Activated CD4-positive, CD25-positive, alpha-beta regulatory T cell treated with anti-CD3 and anti-CD28 coated beads, Interleukin-2, amount 50 U/mL, for 16 hours (primary cell): ENCODE data around the gene ATP2B1.

ENCODE experiments used
- DNase-seq: peaks from one replicate; pipeline ENCODE4 v3.0.0-alpha.2; 2020; ENCODE audit warnings: low read depth, low spot score

Gene ATP2B1

DNA sequence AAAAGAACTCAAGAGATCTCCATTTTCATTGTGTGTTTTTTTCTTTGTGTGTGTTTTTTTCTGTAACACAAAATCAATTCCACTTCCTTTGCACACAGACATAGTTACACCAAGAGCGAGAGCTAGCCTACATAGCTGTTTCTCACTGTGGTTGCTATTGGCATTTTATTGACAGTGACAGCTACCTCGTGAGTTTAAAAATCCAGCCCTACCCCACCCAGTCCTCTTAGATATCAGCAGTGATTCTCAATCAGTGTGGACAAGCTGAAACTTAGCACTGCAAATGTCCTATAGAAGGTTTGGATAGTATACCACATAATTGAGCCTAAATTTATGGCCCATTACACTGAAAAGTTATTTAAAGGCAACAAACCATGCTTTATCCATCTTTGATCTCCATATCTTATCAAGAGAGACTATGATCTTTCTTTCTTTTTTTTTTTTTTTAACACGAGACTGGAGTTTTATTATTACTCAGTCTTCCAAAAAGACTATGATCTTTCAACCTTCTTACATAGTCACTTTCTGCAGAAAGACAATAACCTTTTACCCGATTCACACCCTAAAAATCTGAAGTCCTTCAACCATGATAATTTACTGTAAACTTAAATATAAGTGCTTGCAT is 46.8 kb downstream of the ATP2B1 start:
- no peak for DNase-seq

DNA sequence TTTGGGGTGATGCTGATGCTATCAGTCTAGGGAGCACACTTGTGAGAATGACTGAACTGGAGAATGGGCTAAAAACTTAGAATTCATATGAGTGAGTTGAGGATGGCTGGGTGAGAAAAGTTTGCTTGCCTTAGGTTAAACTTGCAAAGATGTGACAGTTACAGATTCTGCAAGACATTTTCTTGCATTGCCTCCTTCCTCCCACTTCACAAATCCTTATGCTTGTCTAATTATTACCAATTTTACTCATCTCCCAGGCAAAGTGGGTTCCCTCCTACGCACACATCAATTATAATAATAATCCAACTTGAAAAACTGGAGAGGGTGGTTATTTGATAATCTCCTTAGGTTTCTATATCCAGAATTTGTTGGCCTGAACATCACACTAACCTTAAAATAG is 50.9 kb downstream of the ATP2B1 start:
- DNase-seq, result no peak

DNA sequence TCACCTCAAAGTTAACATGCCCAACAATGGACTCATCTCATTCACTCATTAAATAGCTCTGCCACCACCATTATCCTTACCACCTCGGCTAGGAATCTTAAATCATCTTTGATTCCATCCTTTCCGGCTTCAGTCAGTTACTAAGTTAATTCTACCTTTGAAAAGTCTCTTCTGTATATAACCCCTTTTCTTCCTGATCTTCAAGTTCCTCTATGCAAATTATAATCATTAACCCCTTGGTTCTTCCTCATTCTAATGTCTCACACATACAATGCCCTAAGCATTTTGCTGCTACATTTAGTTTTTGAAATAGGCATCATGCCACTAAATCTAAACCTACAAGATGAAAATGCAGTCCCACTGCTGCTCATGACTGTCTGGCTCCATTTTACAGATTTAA is 51.6 kb downstream of the ATP2B1 start:
- no peak for DNase-seq

DNA sequence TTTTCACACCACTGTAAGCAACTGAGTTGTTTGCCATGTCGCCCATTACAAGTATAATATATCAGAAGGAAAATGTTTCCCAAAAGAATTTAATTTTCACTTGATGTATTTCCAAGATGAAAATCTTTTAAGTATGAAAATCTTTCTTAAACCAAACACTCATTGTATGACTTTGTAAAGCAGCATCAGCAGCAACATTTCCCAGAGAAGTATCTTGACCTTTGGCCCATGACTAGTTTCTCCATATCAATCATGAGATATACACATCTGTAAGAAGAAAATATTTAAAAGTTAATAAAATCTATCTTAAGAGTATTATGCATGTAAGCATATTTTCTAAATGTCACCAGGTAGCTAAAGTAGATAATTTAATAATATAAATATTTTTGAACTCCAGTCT is 52.8 kb downstream of the ATP2B1 start:
- no peak for DNase-seq

DNA sequence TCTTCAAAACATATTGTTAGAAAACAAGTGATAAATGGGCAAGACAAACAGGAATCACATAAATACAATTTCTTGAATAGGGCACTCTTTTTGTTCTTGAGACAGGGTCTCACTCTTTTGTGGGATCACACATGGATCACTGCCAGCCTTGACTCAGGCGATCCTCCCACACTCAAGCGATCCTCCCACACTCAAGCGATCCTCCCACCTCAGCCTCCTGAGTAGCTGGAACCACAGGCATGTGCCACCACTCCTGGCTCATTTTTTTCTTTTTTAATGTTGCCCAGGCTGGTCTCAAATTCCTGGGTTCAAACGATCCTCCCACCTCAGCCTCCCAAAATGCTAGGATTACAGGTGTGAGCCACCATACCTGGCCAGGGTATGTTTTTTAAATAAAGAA is 57.4 kb downstream of the ATP2B1 start:
- no peak for DNase-seq

DNA sequence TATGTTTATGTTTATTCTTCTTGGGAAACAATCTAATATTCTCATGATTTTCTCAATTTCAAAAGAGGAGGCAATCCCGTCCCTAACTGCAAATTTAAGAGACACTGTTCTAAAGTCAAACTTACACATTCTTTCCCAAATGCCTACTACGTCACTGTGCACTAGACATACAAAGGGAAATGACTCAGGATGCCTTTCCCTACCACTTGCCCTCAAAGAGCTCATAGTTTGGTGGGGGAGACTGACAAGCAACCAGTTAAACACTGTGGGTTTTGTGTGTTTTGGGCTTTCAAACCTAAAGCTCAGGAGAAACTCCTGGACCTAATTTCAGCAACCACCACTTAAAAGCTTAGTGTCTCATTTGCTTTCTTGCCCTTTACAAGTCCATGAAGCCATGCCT is 58.4 kb downstream of the ATP2B1 start:
- DNase-seq, result no peak

DNA sequence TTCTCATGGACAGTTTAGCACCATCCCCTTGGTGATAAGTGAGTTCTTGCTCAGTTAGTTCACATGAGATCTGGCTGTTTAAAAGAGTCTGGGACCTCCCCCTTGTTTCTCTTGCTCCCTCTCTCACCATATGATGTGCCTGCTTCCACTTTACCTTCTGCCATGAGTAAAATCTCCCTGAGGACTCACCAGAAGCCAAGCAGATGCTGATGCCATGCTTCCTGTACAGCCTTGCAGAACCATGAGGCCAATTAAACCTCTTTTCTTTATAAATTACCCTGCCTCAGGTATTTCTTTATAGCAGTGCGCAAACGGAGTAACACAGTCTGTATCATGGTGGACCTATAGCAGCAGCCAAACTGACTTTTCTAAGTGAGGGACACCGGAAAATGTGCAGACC is 58.8 kb downstream of the ATP2B1 start:
- no peak for DNase-seq

DNA sequence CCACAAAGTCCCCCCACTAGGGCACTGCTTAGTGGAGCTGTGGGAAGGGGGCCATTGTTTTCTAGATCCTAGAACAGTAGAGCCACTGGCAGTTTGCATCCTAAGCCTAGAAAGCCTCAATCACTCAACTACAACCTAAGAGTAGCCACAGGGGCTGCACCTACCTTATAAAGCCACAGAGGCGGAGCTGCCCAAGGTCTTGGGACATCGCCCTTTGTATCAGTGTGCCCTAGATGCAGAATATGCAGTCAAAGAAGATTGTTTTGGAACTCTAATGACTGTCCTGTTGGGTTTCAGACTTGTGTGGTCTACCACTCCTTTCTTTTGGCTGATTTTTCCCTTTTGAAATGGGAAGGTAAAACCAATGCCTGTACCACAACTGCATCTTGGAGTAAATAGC is 59.5 kb downstream of the ATP2B1 start:
- no peak for DNase-seq

DNA sequence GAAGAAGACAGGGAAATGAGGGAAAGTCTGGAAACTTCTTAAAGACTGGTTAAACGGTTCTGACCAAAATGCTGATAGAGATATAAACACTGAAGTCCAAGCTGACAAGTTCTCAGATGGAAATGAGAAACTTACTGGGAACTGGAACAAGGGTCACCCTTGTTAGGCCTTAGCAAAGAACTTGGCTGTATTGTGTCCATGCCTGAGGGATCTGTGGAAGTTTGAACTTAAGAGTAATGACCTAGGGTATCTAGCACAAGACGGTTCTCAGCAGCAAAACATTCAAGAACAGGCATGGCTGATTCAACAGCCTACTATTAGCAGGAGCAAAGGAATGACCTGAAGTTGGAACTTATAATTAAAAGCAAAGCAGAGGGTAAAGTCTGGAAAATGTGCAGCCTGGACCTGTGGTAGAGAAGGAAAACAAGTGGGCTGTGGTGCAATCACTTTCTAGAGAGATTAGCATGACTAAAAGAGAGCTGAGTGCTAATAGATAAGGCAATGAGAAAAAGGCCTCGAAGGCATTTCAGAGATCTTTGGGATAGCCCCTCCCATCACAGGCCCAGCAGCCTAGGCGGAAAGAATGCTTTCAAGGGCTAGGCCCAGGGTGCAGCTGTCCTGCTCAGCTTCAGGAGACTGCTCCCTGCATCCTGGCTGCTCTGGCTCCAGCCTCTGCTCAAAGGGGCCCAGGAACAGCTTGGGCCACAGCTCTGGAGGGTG is 60.3 kb downstream of the ATP2B1 start:
- DNase-seq, result no peak

DNA sequence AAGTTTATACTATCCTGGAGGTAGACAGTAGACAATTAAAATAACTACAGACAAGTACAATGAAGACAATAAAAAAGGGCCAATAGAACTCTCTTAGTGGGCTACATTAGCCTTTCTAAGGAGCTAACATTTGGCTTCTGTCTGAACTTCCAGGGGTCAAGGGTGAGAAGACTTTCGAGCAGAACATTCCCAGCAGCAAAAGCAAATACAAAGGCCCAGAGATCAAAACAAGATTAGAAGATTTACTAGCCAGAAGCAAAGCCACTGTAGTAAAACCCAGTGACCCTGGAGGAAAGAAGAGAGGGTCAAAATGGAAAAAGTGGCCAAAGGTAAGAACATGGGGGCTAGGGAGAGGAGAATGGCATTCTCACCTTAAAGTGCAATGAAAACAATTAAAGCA is 63.2 kb downstream of the ATP2B1 start:
- DNase-seq, result no peak

DNA sequence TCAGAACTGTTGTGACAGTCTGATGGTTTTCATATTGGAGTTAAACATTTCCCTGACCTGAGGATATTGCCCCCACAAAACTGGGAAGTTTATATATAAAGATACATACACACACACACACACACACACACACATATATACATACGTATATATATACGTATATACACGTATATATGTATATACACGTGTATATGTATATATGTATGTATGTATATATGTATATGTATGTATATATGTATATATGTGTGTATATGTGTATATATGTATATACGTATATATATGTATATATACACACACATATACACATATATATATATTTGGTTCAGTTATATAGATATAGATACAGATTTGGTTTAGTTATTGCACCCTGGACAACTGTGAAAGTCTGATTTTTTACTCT is 65.7 kb downstream of the ATP2B1 start:
- no peak for DNase-seq

DNA sequence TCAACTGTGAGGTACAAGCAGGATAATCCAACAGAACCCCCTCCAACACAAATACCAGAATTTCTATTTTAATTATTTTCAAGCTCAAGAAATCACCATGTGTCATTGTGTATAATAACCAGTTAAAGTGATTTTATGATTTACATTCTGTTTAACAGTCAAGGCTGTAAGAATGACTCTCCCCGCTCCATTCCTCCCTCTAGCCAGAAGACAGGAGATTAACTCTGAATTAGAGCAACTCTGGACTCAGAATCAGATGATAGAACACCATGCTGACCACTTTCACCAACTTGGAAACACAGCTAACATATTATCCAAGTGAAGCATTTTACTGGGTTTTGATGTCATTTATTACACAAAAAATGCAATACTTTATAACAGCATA is 71.9 kb downstream of the ATP2B1 start:
- DNase-seq, result no peak

DNA sequence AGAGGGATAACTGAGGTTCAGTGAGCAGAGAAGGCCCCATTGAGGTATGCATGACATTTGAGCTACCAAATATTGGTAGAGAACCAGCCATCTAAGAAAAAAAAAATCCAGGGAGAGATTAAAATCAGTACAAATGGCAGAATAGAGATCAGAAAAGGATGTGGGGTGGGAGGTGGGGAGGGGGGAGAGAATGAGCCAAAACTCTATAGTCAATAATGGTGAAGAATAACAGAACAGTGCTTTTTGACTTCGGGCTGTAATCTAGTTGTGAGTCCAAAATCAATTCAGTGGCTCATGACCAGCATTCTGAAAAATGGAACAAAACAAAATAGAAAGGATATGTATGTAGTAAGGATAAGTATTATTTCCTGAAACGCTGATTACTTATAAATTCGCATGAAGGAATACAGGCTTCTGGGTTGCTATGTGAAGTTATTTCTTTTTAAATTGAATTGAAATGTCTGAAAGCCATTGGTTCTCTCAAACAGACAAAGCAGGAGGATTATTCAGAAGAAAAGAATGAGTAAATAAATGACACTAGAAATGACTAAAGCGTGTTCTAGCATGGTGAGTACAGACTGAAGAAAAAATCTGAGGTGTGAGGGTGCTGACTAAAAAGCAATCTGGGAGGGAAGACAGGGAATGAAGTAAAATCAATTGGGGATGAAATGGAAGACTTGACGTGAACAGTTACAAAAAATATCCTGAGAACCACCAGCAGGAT is 72.4 kb downstream of the ATP2B1 start:
- DNase-seq, result no peak

DNA sequence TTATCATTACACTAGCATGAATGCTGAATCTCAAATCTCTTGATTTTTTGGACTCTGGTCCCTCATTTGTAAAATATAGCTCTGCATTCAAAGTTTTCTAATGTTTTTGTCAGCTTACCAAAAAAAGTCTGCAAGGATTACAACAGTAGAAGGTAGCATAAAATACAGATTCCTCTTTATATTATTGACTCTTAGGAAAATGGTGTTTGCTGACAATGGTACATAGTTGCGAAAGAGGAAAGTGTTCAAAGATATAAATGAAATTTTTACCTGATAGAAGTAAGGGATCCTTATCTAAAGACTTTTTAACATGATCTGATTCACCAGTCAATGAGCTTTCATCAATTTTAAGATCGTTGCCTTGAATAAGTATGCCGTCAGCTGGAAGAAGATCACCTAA is 74.1 kb downstream of the ATP2B1 start:
- DNase-seq, result no peak

DNA sequence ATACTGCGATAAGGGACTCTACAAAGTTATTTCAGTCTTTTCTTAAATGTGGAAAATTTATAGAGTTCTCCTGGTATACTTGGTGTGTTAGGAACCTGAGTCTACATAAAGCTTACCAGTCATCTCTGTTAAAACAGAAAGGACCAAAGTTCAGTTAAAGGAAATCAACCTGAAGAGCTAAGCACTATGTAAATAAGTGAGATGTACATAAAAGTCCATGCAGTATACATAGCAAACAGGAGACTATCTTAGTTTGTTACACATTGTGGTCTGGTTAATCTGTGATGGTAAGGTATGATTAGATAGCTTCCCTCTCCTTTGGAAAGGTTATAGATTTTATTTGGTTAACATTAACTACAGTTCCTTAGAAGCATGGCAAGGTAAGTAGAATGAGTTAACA is 75.9 kb downstream of the ATP2B1 start:
- DNase-seq, result no peak

DNA sequence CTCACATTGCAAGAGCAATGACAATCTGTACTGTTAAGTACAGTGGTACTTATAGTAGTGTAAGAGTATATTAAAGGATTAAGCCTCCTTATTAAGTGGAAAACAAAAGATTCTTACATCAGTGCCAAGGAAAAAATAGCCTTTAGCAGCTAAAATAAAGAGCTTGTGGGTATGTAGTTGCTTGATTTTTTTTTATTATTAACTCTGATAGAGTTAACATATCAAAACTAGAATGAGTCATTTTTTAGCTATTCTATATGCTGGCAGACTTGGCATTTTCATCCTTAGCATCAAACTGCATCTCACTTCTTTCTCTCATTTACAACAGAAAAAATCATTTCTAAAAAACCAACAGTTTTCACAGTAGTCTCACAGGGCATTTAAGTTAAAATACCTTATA is 86.5 kb downstream of the ATP2B1 start:
- no peak for DNase-seq

DNA sequence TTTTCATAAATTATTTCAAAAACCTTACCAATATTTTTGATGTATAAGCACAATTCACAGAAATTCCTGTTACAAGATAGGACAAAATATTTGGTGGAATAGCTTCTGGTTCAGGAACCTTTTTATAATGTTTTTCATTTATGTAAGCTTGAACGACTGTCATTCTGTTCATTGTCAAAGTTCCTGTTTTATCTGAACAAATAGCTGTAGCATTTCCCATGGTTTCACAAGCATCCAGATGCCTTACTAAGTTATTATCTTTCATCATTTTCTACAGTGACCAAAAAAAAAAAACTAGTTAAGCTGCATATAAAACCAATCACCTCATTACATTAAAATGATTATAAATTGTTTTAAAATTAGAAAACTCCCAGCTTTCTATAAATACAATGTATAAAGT is 87.1 kb downstream of the ATP2B1 start:
- no peak for DNase-seq

DNA sequence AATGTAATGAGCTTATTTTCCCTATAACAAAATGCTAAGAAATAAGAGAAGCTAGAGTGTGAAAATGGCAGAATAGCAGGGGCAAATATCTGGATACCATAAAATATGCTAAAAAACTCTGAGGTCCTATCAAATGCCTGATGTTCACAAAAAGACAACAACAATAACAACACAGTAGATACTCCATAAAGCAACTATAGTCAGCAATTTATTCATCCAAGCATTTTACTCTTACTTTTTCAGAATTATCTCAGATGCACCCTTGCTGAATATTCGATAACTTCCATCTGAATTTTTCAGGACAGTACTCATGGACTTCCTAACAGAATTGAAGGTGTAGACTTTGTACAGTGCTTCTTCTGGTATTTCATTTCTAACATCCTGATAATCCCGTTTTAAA is 88.9 kb downstream of the ATP2B1 start:
- no peak for DNase-seq

DNA sequence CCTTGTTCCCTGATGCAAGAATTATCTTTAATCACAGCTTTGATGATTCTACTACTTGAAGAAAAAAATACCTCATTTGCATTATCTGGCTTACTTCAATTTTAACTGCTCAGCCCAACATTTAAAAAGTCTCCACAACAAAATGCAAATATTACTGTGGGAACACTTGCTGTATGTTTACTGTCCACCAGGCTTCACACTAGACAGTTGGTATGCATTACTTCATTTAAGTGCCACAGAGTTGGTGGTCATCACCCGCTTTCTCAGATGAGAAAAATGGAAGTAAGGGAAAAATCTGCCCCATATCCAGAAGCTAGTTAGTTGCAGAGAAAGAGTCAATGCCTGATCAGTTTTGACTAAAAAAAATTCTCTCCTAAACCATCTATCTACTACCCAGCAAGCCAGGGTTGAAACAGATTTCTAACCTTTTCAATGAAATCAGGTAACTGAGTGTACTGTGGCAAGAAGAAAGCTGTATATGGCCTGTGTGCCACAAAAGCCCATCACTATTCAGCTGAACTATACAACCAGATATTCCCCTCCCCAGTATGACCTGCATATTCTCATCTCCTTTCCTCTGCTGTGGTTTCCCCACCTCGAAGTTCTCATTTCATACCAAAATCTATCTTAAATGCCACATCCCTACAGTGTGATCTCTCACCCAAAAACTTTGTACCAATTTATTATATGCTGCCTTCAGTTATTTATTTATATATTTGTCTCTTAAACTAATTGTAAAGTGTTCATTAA is 90.3 kb downstream of the ATP2B1 start:
- no peak for DNase-seq

DNA sequence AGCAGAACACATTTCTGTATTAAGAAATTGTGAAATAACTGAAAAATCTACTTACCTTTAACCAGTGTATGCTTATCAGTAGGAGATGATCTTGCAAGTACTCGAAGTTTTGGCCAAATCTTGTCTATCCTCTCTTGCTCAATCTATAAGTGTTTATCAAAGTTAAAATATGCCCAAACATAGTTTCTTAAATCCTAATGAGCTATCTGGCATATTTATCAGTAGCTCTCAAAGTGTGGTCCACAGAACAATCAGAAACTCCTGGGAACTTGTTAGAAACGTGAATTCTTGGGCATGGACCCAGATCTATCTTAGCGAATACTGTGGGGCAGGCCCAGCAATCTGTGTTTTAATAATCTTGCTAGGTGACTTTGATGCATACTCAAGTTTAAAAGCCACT is 98.3 kb downstream of the ATP2B1 start:
- DNase-seq, result no peak

DNA sequence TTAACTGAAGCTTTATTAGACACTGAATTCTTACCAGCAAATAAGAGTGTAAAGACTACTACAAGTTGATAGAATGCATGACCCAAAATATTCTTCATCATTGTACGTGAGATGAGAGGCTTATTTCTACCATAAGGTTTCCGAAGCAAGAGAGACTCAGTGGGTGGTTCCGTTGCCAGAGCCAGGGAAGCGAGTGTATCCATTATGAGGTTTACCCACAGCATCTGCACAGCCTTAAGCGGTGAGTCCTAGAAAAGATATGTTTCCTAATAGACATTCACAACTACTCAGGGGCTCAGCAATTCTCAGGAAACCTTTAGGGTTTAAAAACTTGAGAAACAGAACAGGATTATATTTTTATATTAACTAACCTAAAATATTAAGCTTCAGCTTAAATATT is 105.0 kb downstream of the ATP2B1 start:
- DNase-seq, result no peak

DNA sequence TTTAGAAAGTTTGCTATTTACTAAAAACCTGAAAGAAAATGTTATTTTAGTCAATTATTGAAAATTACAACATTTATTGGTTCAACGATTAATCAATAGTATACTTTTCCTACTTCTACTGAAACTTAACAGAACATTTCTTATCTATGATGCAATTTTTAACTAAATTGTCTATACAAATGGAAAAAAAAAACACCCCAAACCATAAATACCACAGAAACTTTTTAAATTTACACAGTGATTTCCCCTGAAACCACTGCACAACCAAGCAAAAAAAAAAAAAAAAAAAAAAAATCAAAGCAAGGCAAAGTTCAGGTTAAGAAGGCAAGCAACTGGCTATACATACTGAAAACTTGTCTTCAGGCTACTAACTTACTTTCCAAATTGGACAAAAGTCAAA is 110.9 kb downstream of the ATP2B1 start:
- DNase-seq, result no peak
